ENCODE data around the gene TEX29.

The TEX29 gene

GRCh38 chr13:111354789-111355188 lies 34.3 kb downstream of the TEX29 start:
- H3K9me3 ChIP-seq (ENCODE audit: control insufficient read depth, insufficient read depth, low read depth, low read length): no peaks in the 10 kb centered on the region
- H3K4me1 ChIP-seq (ENCODE audit: control insufficient read depth, insufficient read depth, low read length): no peaks in the 10 kb centered on the region
- ChIA-PET POLR2A (no interaction called here), CTCF (no interaction called here)
- H3K36me3 ChIP-seq (ENCODE audit: control insufficient read depth in 2 of 2, insufficient read depth in 1 of 2, low read length in 2 of 2): no peaks in the 10 kb centered on the region
- no peak overlapping the region for H3K27ac ChIP-seq (ENCODE audit: extremely low read depth, low read depth, low read length)
- no peak overlapping the region for H3K4me3 ChIP-seq (ENCODE audit: low read depth, low read length)
- TF ChIP-seq ZNF768 (tag by site-specific recombination; IDR thresholded peaks at IDR 0.05) (no peak), ZNF513 (tag by site-specific recombination; IDR thresholded peaks at IDR 0.05) (no peak)

- Histone ChIP-seq H3K36me3 (ENCODE audit: control insufficient read depth in 2 of 2, insufficient read depth in 1 of 2, low read length in 2 of 2) (no peaks in the 10 kb centered on the region), H3K27ac (ENCODE audit: extremely low read depth, low read depth, low read length) (no peak overlapping the region), H3K9me3 (ENCODE audit: control insufficient read depth, insufficient read depth, low read depth, low read length) (no peaks in the 10 kb centered on the region), H3K4me3 (ENCODE audit: low read depth, low read length) (no peak overlapping the region), H3K4me1 (ENCODE audit: control insufficient read depth, insufficient read depth, low read length) (no peaks in the 10 kb centered on the region)
- ChIA-PET CTCF (no interaction called here), POLR2A (no interaction called here)
- TF ChIP-seq ZNF433 (tag by site-specific recombination; IDR thresholded peaks at IDR 0.05; ENCODE audit: low read depth) (no peak), ZNF621 (tag by site-specific recombination; IDR thresholded peaks at IDR 0.05) (no peak), ZNF114 (tag by site-specific recombination; IDR thresholded peaks at IDR 0.05) (no peak), ZNF645 (tag by site-specific recombination; IDR thresholded peaks at IDR 0.05) (no peak), ZNF549 (tag by site-specific recombination; IDR thresholded peaks at IDR 0.05) (no peak), ZNF792 (tag by site-specific recombination; IDR thresholded peaks at IDR 0.05) (no peak), ZNF132 (tag by site-specific recombination; IDR thresholded peaks at IDR 0.05; ENCODE audit: borderline replicate concordance) (no peak), RBAK (tag by site-specific recombination; IDR thresholded peaks at IDR 0.05) (no peak), ZBTB1 (tag by site-specific recombination; IDR thresholded peaks at IDR 0.05) (no peak), ZFP69B (tag by site-specific recombination; IDR thresholded peaks at IDR 0.05) (no peak), ELK4 (IDR thresholded peaks at IDR 0.05; ENCODE audit: borderline replicate concordance, low read depth, low read length) (no peak), MEIS1 (CRISPR knock-in tag; IDR thresholded peaks at IDR 0.05; ENCODE audit: borderline replicate concordance) (no peak), ZBTB17 (tag by site-specific recombination; IDR thresholded peaks at IDR 0.05) (no peak), ZNF280D (tag by site-specific recombination; IDR thresholded peaks at IDR 0.05) (no peak), ZNF302 (tag by site-specific recombination; IDR thresholded peaks at IDR 0.05; ENCODE audit: low read depth) (no peak), ZNF239 (tag by site-specific recombination; IDR thresholded peaks at IDR 0.05) (no peak)
Measured at GRCh38 chr13:111356795-111357194, 36.4 kb downstream of the TEX29 start.
